NOMO-1 treated with DMSO at 0.1 percent for 48 hours (cell line): Measurements from ENCODE around the gene LRTM2.

ENCODE experiments used
- DNase-seq: peaks from one replicate; lab custom pipeline; 2025; ENCODE audit not compliant: unreplicated experiment; lab: John Stamatoyannopoulos, UW

The LRTM2 gene

GRCh38 chr12:1829306-1829900 lies 9.0 kb downstream of the LRTM2 start:
- DNase-seq = no peak

GRCh38 chr12:1830401-1830845 lies 10.1 kb downstream of the LRTM2 start:
- no peak for DNase-seq

GRCh38 chr12:1830981-1831963 lies 10.9 kb downstream of the LRTM2 start:
- no peak for DNase-seq

GRCh38 chr12:1832801-1833595 lies 12.6 kb downstream of the LRTM2 start:
- DNase-seq = no peak

DNA sequence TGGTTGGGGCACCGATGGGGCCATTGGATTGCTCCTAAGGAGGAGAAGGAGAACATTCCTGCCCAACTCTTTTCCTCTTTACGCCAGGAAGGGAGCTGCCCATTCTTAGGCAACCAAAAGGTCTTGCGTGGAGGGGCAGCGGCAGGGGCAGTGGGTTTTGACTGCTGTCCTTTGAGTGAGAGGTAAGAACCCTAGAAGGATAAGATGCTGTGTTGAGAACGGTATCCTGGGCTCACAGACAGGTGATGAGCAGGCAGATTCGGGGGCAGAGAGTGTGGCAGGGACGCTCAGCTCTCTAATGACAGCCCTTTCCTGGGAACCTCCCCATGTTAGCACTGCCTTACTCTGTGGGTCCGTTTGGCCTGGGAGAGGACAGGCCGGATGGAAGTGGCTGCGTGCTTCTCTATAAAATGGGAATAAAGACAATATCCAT lies 13.2 kb downstream of the LRTM2 start:
- DNase-seq = no peak

DNA sequence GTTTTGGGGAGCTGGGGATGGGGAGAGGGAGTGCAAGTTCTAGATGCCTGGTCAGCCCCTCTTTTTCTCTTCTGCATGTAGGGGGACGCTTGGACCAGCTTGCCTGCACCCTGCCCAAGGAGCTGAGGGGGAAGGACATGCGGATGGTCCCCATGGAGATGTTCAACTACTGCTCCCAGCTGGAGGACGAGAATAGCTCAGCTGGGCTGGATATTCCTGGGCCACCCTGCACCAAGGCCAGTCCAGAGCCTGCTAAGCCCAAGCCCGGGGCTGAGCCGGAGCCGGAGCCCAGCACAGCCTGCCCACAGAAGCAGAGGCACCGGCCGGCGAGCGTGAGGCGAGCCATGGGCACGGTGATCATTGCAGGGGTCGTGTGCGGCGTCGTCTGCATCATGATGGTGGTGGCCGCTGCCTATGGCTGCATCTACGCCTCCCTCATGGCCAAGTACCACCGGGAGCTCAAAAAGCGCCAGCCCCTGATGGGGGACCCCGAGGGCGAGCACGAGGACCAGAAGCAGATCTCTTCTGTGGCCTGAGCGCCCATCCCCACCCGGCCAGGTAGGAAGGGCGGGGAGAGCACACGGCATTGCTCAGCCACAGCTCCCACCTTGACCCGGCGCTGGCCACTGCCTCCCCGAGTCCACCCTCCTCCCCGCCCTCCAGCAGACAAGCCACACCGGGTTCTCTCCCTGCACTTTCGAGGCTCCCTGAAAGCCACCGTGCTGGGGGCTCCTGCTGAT lies 14.0 kb downstream of the LRTM2 start:
- DNase-seq = no peak

GRCh38 chr12:1835211-1836131 lies 15.1 kb downstream of the LRTM2 start:
- no peak for DNase-seq

GRCh38 chr12:1836241-1836803 lies 16.0 kb downstream of the LRTM2 start:
- DNase-seq = no peak

- no peak for DNase-seq
Measured at GRCh38 chr12:1836854-1837421, 16.6 kb downstream of the LRTM2 start.

DNA sequence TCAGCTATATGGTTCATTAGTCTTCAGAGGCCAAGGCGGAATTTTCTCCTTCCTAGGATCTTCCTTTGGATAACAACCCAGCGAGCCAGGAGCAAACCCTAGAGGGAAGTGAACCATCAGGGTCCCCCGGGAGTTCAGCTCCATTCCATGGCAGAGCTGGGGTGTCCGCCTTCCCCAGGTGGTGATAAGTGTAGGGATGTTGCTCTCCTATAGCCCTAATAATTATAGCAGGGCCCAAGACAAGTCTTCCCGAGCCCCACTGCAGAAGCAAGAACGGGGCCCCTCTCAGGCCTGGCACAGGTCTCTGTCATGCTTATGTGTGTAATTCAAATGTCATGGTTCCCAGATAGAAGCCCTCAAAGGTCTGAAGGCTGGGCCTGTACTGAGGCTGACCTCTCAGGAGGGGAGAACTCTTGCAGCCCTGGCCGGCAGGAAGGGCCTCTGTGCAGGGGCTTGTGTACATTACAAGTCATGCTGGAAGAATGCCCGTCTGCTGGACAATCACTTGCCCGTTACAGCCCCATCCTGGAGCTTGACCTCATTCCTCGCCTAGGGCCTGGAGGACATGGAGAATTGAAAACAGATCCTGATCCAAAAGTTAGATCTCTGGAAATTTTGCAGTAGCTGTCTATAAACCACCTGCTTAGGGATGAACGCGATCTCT lies 17.3 kb downstream of the LRTM2 start:
- DNase-seq = no peak

DNA sequence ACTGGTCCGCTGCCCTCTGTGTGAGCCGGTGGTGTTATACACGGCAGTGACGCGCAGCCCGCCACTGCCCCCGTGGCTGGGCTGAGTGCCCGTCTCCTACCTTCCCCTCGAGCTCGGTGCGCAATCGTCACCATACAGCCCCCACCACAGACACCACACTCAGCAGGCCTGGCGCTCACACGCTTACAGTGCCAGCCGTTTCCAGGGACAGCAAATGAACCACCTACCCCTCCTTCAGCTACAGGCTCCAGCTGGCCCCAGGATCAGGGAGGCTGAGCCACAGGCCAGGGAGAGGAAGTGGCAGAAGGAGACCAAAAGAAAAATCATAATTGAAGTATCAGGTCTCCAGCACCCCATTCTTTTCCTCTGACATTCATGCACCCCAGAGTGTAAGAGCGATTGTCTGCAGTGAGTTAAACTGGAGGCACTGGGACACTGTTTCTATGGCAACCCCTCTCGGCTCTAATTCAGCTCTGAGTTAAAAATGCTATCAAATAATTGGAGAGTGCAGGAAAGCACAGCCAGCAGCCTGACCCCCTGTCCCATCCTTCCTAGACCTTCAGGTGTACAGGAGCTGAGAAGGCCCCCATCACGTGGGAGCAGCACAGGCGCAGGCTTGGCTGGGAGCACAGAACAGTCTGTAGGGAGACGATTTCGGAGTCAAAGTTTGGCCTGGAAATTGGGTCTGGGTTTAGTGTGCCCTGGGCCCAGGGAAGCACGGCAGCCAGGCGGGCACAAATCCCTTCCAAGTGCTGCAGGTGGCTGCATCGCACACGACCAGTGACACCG lies 18.0 kb downstream of the LRTM2 start:
- no peak for DNase-seq

DNA sequence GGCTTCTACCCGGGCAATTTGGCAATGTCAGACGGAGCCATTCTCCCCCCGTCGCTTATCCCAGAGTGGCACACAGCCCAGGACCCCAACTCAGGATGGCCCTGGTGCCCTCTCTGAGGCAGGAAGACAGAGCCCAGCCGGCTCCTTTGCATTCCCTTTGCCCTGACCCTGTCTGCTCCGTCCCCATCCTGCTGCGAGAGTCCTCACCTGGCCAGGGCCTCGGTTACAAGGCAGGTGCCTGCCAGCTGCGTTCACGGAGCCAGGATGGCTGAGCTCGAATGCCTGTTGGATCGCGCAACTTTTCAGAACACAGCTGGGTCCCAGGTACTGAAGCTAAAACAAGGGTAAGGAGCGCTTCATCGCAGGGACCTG lies 18.6 kb downstream of the LRTM2 start:
- no peak for DNase-seq

GRCh38 chr12:1839464-1839863 lies 19.1 kb downstream of the LRTM2 start:
- no peak for DNase-seq

GRCh38 chr12:1839956-1840951 lies 19.9 kb downstream of the LRTM2 start:
- DNase-seq = peak; percentile 31

DNA sequence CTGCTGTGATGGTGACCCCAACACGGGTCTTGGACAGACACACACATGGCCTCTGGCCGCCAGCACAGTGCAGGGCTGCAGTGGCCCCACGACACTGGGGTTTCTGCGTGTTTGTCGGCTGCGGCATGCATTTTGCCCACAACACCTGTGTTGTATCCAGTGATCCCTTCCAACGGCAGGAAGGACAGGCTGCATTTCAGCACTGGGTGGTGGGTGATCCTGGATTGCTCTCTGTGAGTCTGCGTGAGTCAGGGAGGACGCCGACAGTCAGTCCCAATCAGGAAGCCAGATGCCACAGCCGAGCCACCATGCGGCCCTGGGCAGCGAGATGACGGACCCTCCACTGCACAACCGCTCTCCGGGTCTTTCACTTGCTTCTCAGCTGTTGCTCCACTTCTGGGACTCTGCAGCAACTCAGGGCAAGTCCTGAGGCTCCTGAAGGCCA lies 20.6 kb downstream of the LRTM2 start:
- no peak for DNase-seq

- no peak for DNase-seq
Measured at GRCh38 chr12:1841586-1842182, 21.3 kb downstream of the LRTM2 start.
